ENCODE data around the gene CPNE2.
"Not testable (repeated sequence)": the region's sequence is repeated elsewhere in the genome, so short reads cannot be mapped to it uniquely, and the experiment has no call there.

DNA sequence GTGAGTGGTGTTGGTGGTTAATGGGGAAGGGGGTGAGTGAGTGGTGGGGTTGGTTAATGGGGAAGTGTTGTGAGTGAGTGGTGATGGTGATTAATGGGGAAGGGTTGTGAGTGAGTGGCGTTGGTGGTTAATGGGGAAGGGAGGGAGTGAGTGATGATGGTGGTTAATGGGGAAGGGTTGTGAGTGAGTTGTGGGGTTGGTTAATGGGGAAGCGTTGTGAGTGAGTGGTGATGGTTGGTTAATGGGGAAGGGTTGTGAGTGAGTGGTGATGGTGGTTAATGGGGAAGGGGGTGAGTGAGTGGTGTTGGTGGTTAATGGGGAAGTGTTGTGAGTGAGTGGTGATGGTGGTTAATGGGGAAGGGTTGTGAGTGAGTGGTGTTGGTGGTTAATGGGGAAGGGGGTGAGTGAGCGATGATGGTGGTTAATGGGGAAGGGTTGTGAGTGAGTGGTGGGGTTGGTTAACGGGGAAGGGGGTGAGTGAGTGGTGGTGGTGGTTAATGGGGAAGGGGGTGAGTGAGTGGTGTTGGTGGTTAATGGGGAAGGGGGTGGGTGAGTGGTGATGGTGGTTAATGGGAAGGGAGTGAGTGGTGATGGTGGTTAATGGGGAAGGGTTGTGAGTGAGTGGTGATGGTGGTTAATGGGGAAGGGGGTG, 21.2 kb upstream of the CPNE2 start:
- TF ChIP-seq, protein P1, sequence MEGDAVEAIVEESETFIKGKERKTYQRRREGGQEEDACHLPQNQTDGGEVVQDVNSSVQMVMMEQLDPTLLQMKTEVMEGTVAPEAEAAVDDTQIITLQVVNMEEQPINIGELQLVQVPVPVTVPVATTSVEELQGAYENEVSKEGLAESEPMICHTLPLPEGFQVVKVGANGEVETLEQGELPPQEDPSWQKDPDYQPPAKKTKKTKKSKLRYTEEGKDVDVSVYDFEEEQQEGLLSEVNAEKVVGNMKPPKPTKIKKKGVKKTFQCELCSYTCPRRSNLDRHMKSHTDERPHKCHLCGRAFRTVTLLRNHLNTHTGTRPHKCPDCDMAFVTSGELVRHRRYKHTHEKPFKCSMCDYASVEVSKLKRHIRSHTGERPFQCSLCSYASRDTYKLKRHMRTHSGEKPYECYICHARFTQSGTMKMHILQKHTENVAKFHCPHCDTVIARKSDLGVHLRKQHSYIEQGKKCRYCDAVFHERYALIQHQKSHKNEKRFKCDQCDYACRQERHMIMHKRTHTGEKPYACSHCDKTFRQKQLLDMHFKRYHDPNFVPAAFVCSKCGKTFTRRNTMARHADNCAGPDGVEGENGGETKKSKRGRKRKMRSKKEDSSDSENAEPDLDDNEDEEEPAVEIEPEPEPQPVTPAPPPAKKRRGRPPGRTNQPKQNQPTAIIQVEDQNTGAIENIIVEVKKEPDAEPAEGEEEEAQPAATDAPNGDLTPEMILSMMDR (IDR thresholded peaks at IDR 0.05): not testable (repeated sequence)
- TF ChIP-seq POLR2A (IDR thresholded peaks at IDR 0.05): not testable (repeated sequence)

All from uterus (tissue), 2 donors.